ENCODE results near the gene CACTIN.

DNA sequence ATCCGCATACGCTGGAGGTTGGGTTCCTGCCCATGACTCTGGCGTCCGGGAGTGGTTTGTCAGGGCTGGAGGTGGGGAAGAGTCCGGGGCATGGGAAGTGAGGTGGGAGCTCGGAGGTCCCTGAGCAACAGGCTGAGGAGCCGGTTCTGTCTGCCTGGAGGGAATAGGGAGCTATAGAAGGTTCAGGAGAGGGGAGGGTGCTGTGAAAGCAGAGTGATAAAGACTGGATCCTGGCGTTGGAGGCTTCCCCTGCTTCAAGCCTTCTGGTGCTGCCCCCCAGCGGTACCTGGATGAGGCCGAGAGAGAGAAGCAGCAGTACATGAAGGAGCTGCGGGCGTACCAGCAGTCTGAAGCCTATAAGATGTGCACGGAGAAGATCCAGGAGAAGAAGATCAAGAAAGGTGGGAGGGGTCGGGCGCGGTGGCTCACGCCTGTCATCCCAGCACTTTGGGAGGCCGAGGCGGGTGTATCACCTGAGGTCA is 51.3 kb downstream of the CACTIN start:
- TF ChIP-seq, protein P1, sequence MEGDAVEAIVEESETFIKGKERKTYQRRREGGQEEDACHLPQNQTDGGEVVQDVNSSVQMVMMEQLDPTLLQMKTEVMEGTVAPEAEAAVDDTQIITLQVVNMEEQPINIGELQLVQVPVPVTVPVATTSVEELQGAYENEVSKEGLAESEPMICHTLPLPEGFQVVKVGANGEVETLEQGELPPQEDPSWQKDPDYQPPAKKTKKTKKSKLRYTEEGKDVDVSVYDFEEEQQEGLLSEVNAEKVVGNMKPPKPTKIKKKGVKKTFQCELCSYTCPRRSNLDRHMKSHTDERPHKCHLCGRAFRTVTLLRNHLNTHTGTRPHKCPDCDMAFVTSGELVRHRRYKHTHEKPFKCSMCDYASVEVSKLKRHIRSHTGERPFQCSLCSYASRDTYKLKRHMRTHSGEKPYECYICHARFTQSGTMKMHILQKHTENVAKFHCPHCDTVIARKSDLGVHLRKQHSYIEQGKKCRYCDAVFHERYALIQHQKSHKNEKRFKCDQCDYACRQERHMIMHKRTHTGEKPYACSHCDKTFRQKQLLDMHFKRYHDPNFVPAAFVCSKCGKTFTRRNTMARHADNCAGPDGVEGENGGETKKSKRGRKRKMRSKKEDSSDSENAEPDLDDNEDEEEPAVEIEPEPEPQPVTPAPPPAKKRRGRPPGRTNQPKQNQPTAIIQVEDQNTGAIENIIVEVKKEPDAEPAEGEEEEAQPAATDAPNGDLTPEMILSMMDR (IDR thresholded peaks at IDR 0.05), result no peak
- TF ChIP-seq POLR2A (IDR thresholded peaks at IDR 0.05), result no peak

All from lower leg skin (tissue), 3 donors.